ENCODE data around the gene NAPB.

Gene NAPB

DNA sequence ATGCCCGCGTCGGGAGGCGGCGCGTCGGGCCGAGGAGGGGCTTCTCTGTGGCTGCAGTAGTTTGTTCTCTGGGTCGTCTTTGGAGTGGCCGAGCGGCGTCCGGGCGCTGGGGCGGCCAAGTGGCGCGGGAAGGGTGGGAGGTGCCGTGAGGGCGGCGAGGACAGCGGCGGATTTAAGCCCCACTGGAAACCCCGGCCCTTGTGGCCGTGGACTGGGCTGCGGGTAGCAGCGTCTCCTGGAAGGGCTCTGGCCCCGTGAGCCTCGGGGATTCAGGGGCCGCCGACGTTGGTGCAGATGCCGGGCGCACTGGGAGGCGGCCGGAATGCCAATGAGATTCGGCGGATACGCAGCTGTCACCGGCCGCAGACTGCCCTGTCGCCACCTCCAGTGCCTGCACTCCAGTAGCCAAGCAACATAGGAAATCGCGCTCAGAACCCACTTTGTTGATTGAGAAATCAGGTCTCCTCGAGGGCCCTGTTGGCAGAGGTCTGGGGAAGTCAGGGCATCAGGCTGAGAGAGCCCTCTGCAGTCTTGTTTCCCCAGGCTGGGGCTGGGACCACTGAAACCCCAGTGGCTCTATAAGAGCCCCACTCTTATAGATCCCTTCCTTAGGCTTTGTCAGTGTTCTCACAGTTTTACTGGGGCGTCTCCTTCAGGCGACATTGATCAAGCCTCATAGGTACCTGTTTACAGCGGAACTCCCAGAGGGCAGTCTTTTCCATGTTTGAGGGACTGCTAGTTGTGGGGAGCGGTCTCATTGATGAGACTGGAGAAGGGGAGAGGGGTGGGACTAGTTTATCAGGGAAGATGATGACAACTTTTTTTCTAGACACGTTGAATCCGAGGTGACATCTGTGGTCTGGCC is 58.7 kb downstream of the NAPB start:
- FAIRE-seq (no peak), DNase-seq (ENCODE audit: insufficient read length) (peak; percentile 41)
- TF ChIP-seq TAF1 (IDR thresholded peaks at IDR 0.05; ENCODE audit: borderline replicate concordance, low read depth, low read length) (no peak), POLR2A (IDR thresholded peaks at IDR 0.05; ENCODE audit: low read depth, low read length) (no peak), POLR2AphosphoS5 (IDR thresholded peaks at IDR 0.05; ENCODE audit: low read depth, low read length) (no peak)

GRCh38 chr20:23361476-23362391 is 59.6 kb downstream of the NAPB start, which contains the start of gene GZF1:
Gene GZF1, plus strand, starts transcription at chr20:23362182. Its CDS starts 2,202 bp downstream, at chr20:23364384.
- TF ChIP-seq POLR2A (IDR thresholded peaks at IDR 0.05; ENCODE audit: low read depth, low read length) (peak; percentile 88; the same call in 1 of the 2 replicates), POLR2AphosphoS5 (IDR thresholded peaks at IDR 0.05; ENCODE audit: low read depth, low read length) (peak; percentile 84), TAF1 (IDR thresholded peaks at IDR 0.05; ENCODE audit: borderline replicate concordance, low read depth, low read length) (peak; percentile 72; the same call in 1 of the 2 replicates)

DNA sequence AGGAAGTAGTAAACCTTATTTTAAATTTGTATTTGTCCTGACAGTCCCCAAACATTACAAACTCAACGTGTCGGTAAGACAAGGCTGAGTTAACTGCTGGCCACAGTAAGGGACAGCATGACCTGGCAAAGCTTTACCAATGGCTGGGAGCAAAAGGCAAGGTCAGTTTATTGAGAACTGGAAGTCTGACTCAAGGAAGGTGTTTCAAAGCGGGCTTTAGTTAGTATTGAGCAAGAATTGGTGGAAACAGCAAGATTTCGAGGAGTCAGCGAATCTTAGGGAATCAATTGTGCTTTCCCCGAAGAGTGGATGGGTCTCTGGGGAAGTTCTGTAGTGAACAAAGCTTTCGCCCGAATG is 60.2 kb downstream of the NAPB start:
- no peak for TF ChIP-seq POLR2AphosphoS5 (IDR thresholded peaks at IDR 0.05; ENCODE audit: low read depth, low read length)
- TF ChIP-seq TAF1 (IDR thresholded peaks at IDR 0.05; ENCODE audit: borderline replicate concordance, low read depth, low read length), result no peak
- no peak for TF ChIP-seq POLR2A (IDR thresholded peaks at IDR 0.05; ENCODE audit: low read depth, low read length)
- FAIRE-seq (no peak), DNase-seq (ENCODE audit: insufficient read length) (no peak)

More at GRCh38 chr20:23361476-23362391, 59.6 kb downstream of the NAPB start, which contains the start of gene GZF1:
- FAIRE-seq (peak; percentile 99), DNase-seq (ENCODE audit: insufficient read length) (peak; percentile 92)

GRCh38 chr20:23360531-23360930 is 60.8 kb downstream of the NAPB start:
- FAIRE-seq (no peak), DNase-seq (ENCODE audit: insufficient read length) (no peak)
- TF ChIP-seq POLR2A (IDR thresholded peaks at IDR 0.05; ENCODE audit: low read depth, low read length), result no peak
- no peak for TF ChIP-seq TAF1 (IDR thresholded peaks at IDR 0.05; ENCODE audit: borderline replicate concordance, low read depth, low read length)
- TF ChIP-seq POLR2AphosphoS5 (IDR thresholded peaks at IDR 0.05; ENCODE audit: low read depth, low read length), result no peak

- FAIRE-seq, result no peak
Observed at GRCh38 chr20:23358923-23359593, 62.2 kb downstream of the NAPB start.

GRCh38 chr20:23358563-23358906 is 62.8 kb downstream of the NAPB start:
- TF ChIP-seq POLR2A (IDR thresholded peaks at IDR 0.05; ENCODE audit: low read depth, low read length), result no peak
- TF ChIP-seq POLR2AphosphoS5 (IDR thresholded peaks at IDR 0.05; ENCODE audit: low read depth, low read length), result no peak
- no peak for TF ChIP-seq TAF1 (IDR thresholded peaks at IDR 0.05; ENCODE audit: borderline replicate concordance, low read depth, low read length)
- no peak for FAIRE-seq
- DNase-seq (ENCODE audit: insufficient read length), result no peak

More at GRCh38 chr20:23358923-23359593, 62.2 kb downstream of the NAPB start:
- no peak for DNase-seq (ENCODE audit: insufficient read length)
- no peak for TF ChIP-seq POLR2A (IDR thresholded peaks at IDR 0.05; ENCODE audit: low read depth, low read length)
- no peak for TF ChIP-seq POLR2AphosphoS5 (IDR thresholded peaks at IDR 0.05; ENCODE audit: low read depth, low read length)
- TF ChIP-seq TAF1 (IDR thresholded peaks at IDR 0.05; ENCODE audit: borderline replicate concordance, low read depth, low read length), result no peak

DNA sequence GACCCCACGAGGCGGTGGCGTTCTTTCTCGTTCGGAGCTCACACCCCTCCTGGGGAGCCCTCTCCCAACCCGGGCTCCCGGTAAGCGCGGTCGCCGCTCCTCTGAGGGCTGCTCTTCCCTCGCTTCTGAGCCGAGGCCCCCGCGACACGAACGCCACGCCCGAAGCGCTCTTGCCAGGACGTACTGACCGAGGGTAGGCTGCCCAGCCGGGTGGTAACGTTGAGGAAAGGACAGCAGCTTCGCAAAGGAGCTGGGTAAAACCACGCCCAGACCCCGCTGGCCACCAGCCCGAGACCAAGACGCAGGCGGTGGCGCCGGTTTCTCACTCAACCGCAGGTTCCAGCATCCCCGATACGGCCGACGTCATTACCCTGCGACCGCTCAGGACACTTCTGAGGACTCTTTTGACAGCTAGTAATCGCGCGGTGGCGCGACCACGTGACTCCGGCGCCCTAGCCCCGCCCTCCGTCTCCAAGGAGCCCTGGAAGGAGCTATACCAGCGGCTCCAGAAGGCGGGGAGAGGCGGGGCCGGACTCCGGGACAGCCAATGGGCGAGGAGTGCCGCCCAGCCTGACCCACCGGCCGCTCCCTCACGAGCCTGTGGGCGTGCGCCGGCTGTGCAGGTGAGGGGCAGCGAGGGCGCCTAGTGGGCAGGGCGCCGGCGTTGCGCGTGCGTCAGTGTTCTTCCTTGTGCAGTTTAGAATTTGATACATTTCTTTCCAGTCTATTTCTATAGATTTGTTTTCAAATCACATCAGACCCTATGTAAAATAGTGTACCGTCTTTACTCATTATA is 63.3 kb downstream of the NAPB start:
- peak; percentile 93 for FAIRE-seq
- DNase-seq (ENCODE audit: insufficient read length), result peak; percentile 89
- TF ChIP-seq TAF1 (IDR thresholded peaks at IDR 0.05; ENCODE audit: borderline replicate concordance, low read depth, low read length), result 0 out of 2 replicates have a peak, but pooled peaks have one; percentile 36
- TF ChIP-seq POLR2A (IDR thresholded peaks at IDR 0.05; ENCODE audit: low read depth, low read length), result peak; percentile 63; the same call in 1 of the 2 replicates
- TF ChIP-seq POLR2AphosphoS5 (IDR thresholded peaks at IDR 0.05; ENCODE audit: low read depth, low read length), result peak; percentile 67; the same call in 1 of the 2 replicates

DNA sequence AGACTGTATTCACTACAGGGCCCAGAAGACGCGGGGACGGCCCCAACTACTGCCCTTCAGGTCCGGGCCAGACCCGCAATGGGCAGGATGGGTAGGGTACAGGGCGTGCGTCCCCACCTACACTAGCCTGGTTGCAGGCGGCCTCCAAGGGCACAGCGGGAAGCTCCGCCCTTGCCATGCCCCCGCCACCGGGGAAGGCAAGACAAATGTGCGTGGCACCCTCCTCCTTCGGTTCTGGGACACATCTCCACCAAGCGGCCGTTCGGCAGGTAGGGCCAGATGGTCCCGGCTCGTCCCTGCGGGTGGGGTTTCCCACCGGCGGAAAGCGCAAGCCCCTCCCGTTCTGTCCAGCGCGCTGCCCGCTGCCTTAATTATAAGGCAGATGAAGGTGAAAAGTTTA is 65.1 kb downstream of the NAPB start:
- no peak for DNase-seq (ENCODE audit: insufficient read length)
- TF ChIP-seq POLR2A (IDR thresholded peaks at IDR 0.05; ENCODE audit: low read depth, low read length) (peak; percentile 44; the same call in 1 of the 2 replicates), TAF1 (IDR thresholded peaks at IDR 0.05; ENCODE audit: borderline replicate concordance, low read depth, low read length) (no peak), POLR2AphosphoS5 (IDR thresholded peaks at IDR 0.05; ENCODE audit: low read depth, low read length) (no peak; the same call in 1 of the 2 replicates)
- no peak for FAIRE-seq

GRCh38 chr20:23350904-23351838 is 70.1 kb downstream of the NAPB start:
- peak; percentile 85 for FAIRE-seq
- TF ChIP-seq TAF1 (IDR thresholded peaks at IDR 0.05; ENCODE audit: borderline replicate concordance, low read depth, low read length) (peak; percentile 44; the same call in 1 of the 2 replicates), POLR2AphosphoS5 (IDR thresholded peaks at IDR 0.05; ENCODE audit: low read depth, low read length) (no peak; the same call in 1 of the 2 replicates), POLR2A (IDR thresholded peaks at IDR 0.05; ENCODE audit: low read depth, low read length) (no peak; the same call in 1 of the 2 replicates)

More at GRCh38 chr20:23350904-23351838, 70.1 kb downstream of the NAPB start:
- no peak for DNase-seq (ENCODE audit: insufficient read length)
